Peyer's patch (tissue), 4 donors: ENCODE measurements around the gene MAP4K5. TPM values are rescaled to one million over a fixed set of nuclear protein-coding genes. Genes with fewer than 3 reads are reported as not detected.

ENCODE experiments used
- DNase-seq, 3 donors: peaks; one replicate each; pipeline ENCODE4 v3.0.0-alpha.2; 2017 to 2019
- H3K27ac ChIP-seq, 4 donors: fragments of 200-600 bp; sonication (generic); one replicate each; pipeline ENCODE4 v1.5.1; 2016 to 2019
- H3K27me3 ChIP-seq, 2 donors: fragments of 200-600 bp; sonication (generic); one replicate each; pipeline ENCODE4 v1.5.1; 2019
- H3K36me3 ChIP-seq, 3 donors: fragments of 200-600 bp; sonication (generic); one replicate each; pipeline ENCODE4 v1.5.1; 2016 to 2019
- H3K4me1 ChIP-seq, 4 donors: fragments of 200-600 bp; sonication (generic); one replicate each; pipeline ENCODE4 v1.5.1; 2016 to 2019
- H3K4me3 ChIP-seq, 4 donors: fragments of 200-600 bp; sonication (generic); 1 replicate in 3 of 4; 2 replicates in 1 of 4; pipeline ENCODE4 v1.5.1; 2016 to 2019; ENCODE audit warnings: mild to moderate bottlenecking in 1 of 4
- H3K9me3 ChIP-seq, 4 donors: fragments of 200-600 bp; sonication (generic); one replicate each; pipeline ENCODE4 v1.5.1; 2016 to 2019; ENCODE audit warnings: mild to moderate bottlenecking in 1 of 4
- CTCF ChIP-seq, 6 experiments: fragments of 450-650 bp in 4 of 6; fragments of 200-600 bp in 2 of 6; sonication (generic) in 1 of 6; IDR thresholded peaks; one replicate each; pipeline ENCODE4 v1.5.1; 2017 to 2019; ENCODE audit warnings: antibody characterized with exemption in 6 of 6, mild to moderate bottlenecking in 3 of 6, moderate library complexity in 1 of 6
- POLR2A ChIP-seq, 2 donors: fragments of 450-650 bp; IDR thresholded peaks; one replicate each; pipeline ENCODE4 v1.5.1; 2017; ENCODE audit warnings: antibody characterized with exemption in 2 of 2, mild to moderate bottlenecking in 2 of 2, moderate library complexity in 2 of 2
- total RNA-seq, 4 donors: library from RNA; depleted of rRNA; stranded (reverse); fragments of >200 nt; gene quantifications; one replicate each; pipeline ENCODE4 v1.1.0, GENCODE V29; 2016

Gene MAP4K5
- total RNA-seq, 4 donors from 2014 or later, result 47.1 to 123 (median 78.4) TPM

- no peak for DNase-seq
- H3K27ac ChIP-seq, result no peak overlapping the region
- TF ChIP-seq CTCF (IDR thresholded peaks at IDR 0.05), result no peak
- no peak for TF ChIP-seq POLR2A (IDR thresholded peaks at IDR 0.05)
- H3K4me3 ChIP-seq, result no peak overlapping the region
- H3K27me3 ChIP-seq, result no peaks in the 10 kb centered on the region
- H3K9me3 ChIP-seq, result no peaks in the 10 kb centered on the region
- peaks cover 0 to 76% (median 4%) of the 10 kb centered on the region in 3 donors for H3K36me3 ChIP-seq
- H3K4me1 ChIP-seq, result no peaks in the 10 kb centered on the region
Measured at GRCh38 chr14:50452296-50452695, 80.1 kb downstream of the MAP4K5 start.

- Histone ChIP-seq H3K36me3 (peaks cover 0 to 76% (median 4%) of the 10 kb centered on the region in 3 donors), H3K4me3 (no peak overlapping the region), H3K4me1 (no peaks in the 10 kb centered on the region), H3K9me3 (no peaks in the 10 kb centered on the region), H3K27ac (no peak overlapping the region), H3K27me3 (no peaks in the 10 kb centered on the region)
- TF ChIP-seq CTCF (IDR thresholded peaks at IDR 0.05) (no peak), POLR2A (IDR thresholded peaks at IDR 0.05) (no peak)
- DNase-seq, result no peak
Measured at GRCh38 chr14:50451854-50452253, 80.5 kb downstream of the MAP4K5 start.

- Histone ChIP-seq H3K4me3 (no peak overlapping the region), H3K27ac (no peak overlapping the region), H3K36me3 (peaks cover 0 to 67% (median 0%) of the 10 kb centered on the region in 3 donors), H3K4me1 (no peaks in the 10 kb centered on the region), H3K27me3 (no peaks in the 10 kb centered on the region), H3K9me3 (no peaks in the 10 kb centered on the region)
- no peak for TF ChIP-seq POLR2A (IDR thresholded peaks at IDR 0.05)
- no peak for TF ChIP-seq CTCF (IDR thresholded peaks at IDR 0.05)
- no peak for DNase-seq
Measured at GRCh38 chr14:50447461-50447860, 84.9 kb downstream of the MAP4K5 start.

- Histone ChIP-seq H3K4me1 (no peaks in the 10 kb centered on the region), H3K27me3 (no peaks in the 10 kb centered on the region), H3K27ac (no peak overlapping the region), H3K9me3 (no peaks in the 10 kb centered on the region), H3K4me3 (no peak overlapping the region), H3K36me3 (peaks cover 0 to 51% (median 0%) of the 10 kb centered on the region in 3 donors)
- TF ChIP-seq CTCF (IDR thresholded peaks at IDR 0.05), result no peak
- TF ChIP-seq POLR2A (IDR thresholded peaks at IDR 0.05), result no peak
- DNase-seq, result no peak
Measured at GRCh38 chr14:50434528-50434927, 97.8 kb downstream of the MAP4K5 start.

GRCh38 chr14:50432131-50432530 lies 100.2 kb downstream of the MAP4K5 start:
- DNase-seq, result no peak
- Histone ChIP-seq H3K4me3 (no peak overlapping the region), H3K27ac (no peak overlapping the region), H3K9me3 (no peaks in the 10 kb centered on the region), H3K36me3 (peaks cover 0 to 47% (median 0%) of the 10 kb centered on the region in 3 donors), H3K27me3 (no peaks in the 10 kb centered on the region), H3K4me1 (no peaks in the 10 kb centered on the region)
- TF ChIP-seq POLR2A (IDR thresholded peaks at IDR 0.05) (no peak), CTCF (IDR thresholded peaks at IDR 0.05) (no peak)

- no peak for DNase-seq
- H3K9me3 ChIP-seq, result no peaks in the 10 kb centered on the region
- H3K4me1 ChIP-seq, result no peaks in the 10 kb centered on the region
- peaks cover 0 to 51% (median 0%) of the 10 kb centered on the region in 3 donors for H3K36me3 ChIP-seq
- H3K27me3 ChIP-seq, result no peaks in the 10 kb centered on the region
- no peak overlapping the region for H3K27ac ChIP-seq
- no peak overlapping the region for H3K4me3 ChIP-seq
- TF ChIP-seq CTCF (IDR thresholded peaks at IDR 0.05) (no peak), POLR2A (IDR thresholded peaks at IDR 0.05) (no peak)
Measured at GRCh38 chr14:50425816-50426215, 106.6 kb downstream of the MAP4K5 start.
